ENCODE data around the gene NCR3LG1.

The NCR3LG1 gene

DNA sequence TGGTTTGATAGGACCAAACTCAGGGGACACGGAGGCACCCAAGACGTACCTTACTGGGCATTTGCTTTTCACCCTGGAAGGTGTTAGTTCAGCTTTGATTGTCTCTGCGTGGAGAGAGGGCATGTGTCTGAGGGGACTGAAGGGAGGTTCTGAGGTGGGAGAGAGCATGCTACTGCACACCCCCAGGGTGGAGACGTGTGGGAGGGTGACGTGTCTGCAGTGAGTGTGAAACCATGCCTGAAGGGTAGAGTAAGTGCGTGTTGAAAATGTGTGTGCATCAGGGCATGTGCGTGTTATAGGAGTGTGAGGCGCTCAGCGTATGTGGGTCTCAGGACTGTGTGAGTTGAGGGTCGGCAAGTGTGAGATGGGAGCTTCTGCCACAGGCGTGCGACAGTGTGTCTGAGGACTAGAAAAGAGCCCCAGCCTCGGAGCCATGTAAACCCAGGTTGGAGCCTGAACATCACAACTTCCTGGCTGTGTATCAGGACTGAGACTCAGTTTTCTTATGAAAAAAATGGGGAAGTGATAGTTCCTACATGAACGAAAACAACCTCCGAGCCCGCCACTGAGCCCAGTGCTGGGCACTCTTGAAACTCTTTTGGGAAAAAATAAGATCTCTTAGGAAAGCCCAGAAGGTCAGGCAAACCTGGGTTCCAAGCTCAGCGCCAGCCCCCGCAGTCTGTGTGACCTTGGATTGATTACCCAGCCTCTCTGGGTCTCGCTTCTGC, 48.6 kb downstream of the NCR3LG1 start:
- no peaks in the 10 kb centered on the region for H3K36me3 ChIP-seq (ENCODE audit: insufficient read depth, low read length)
- no peak for DNase-seq
- H3K4me3 ChIP-seq (ENCODE audit: low read depth in 1 of 2, low read length in 2 of 2), result no peak overlapping the region
- H4K20me1 ChIP-seq (ENCODE audit: insufficient read depth, low read length), result no peaks in the 10 kb centered on the region
- H3K4me1 ChIP-seq (ENCODE audit: insufficient read depth, low read length), result no peaks in the 10 kb centered on the region
- no peak overlapping the region for H3K27ac ChIP-seq (ENCODE audit: low read length)
- no peaks in the 10 kb centered on the region for H3K79me2 ChIP-seq (ENCODE audit: insufficient read depth, low read length)
- no peaks in the 10 kb centered on the region for H3K27me3 ChIP-seq (ENCODE audit: insufficient read depth, low read length, poor library complexity)
- no peak overlapping the region for H3K9ac ChIP-seq (ENCODE audit: low read depth, low read length)
- no peak overlapping the region for H2AFZ ChIP-seq (ENCODE audit: low read depth, low read length)
- ATAC-seq (ENCODE audit: insufficient read depth, low read depth), result no peak
- H3K4me2 ChIP-seq (ENCODE audit: insufficient read depth, low read length), result no peak overlapping the region
- no peaks in the 10 kb centered on the region for H3K9me3 ChIP-seq (ENCODE audit: insufficient read depth, low read length, severe bottlenecking)
- TF ChIP-seq, protein P1, sequence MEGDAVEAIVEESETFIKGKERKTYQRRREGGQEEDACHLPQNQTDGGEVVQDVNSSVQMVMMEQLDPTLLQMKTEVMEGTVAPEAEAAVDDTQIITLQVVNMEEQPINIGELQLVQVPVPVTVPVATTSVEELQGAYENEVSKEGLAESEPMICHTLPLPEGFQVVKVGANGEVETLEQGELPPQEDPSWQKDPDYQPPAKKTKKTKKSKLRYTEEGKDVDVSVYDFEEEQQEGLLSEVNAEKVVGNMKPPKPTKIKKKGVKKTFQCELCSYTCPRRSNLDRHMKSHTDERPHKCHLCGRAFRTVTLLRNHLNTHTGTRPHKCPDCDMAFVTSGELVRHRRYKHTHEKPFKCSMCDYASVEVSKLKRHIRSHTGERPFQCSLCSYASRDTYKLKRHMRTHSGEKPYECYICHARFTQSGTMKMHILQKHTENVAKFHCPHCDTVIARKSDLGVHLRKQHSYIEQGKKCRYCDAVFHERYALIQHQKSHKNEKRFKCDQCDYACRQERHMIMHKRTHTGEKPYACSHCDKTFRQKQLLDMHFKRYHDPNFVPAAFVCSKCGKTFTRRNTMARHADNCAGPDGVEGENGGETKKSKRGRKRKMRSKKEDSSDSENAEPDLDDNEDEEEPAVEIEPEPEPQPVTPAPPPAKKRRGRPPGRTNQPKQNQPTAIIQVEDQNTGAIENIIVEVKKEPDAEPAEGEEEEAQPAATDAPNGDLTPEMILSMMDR (IDR thresholded peaks at IDR 0.05; ENCODE audit: borderline replicate concordance, extremely low read depth, low read length, poor library complexity, severe bottlenecking), result no peak
- no peak for TF ChIP-seq EZH2 (IDR thresholded peaks at IDR 0.05; ENCODE audit: borderline replicate concordance, low read depth, low read length, severe bottlenecking)

DNA sequence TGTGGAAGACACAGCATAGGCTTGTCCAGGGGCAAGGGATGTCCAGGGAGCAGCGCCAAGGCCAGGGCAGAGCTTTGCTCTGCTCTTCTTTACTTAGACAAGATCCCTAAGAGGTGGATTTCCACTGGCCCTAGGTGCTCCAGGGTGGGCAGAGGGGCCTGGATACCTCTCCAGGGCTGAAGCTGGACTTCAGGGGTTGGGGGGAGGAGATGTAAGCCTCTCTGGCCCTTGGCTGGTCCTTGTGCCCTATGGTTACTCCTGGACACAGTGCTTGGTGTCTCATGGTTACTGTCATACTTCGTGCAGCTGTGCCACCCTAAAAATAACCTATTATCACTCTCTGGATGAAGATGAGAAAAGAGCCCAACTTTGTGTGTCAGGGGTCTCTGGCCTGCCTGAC, 49.7 kb downstream of the NCR3LG1 start:
- ATAC-seq (ENCODE audit: insufficient read depth, low read depth), result no peak
- Histone ChIP-seq H3K27ac (ENCODE audit: low read length) (no peak overlapping the region), H3K4me3 (ENCODE audit: low read depth in 1 of 2, low read length in 2 of 2) (no peak overlapping the region), H3K27me3 (ENCODE audit: insufficient read depth, low read length, poor library complexity) (no peaks in the 10 kb centered on the region), H4K20me1 (ENCODE audit: insufficient read depth, low read length) (no peaks in the 10 kb centered on the region), H3K79me2 (ENCODE audit: insufficient read depth, low read length) (no peaks in the 10 kb centered on the region), H3K4me2 (ENCODE audit: insufficient read depth, low read length) (no peak overlapping the region), H3K9ac (ENCODE audit: low read depth, low read length) (no peak overlapping the region), H3K36me3 (ENCODE audit: insufficient read depth, low read length) (no peaks in the 10 kb centered on the region), H3K4me1 (ENCODE audit: insufficient read depth, low read length) (no peaks in the 10 kb centered on the region), H3K9me3 (ENCODE audit: insufficient read depth, low read length, severe bottlenecking) (no peaks in the 10 kb centered on the region), H2AFZ (ENCODE audit: low read depth, low read length) (no peak overlapping the region)
- TF ChIP-seq, protein P1 (IDR thresholded peaks at IDR 0.05; ENCODE audit: borderline replicate concordance, extremely low read depth, low read length, poor library complexity, severe bottlenecking), result no peak
- no peak for TF ChIP-seq EZH2 (IDR thresholded peaks at IDR 0.05; ENCODE audit: borderline replicate concordance, low read depth, low read length, severe bottlenecking)
- DNase-seq, result no peak

DNA sequence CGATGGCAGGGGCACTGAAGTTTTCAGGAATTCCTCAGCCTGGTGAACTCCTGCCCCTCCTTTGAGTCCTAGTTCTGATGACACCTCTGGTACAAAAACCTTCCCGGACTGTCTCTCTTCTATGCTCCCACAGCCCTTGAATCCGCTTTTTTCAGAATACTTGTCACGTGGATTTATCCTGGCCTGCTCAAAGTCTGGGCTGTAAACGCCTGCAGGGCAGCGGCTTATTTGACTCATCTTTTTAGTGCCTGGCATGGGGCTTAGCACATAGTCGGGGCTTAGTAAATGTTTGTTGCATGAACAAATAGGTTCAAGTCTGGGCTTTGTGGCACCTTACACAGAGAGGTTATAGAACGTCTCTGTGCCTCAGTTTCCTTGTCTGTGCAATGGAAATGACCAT, 50.2 kb downstream of the NCR3LG1 start:
- Histone ChIP-seq H2AFZ (ENCODE audit: low read depth, low read length) (no peak overlapping the region), H3K9me3 (ENCODE audit: insufficient read depth, low read length, severe bottlenecking) (no peaks in the 10 kb centered on the region), H3K27me3 (ENCODE audit: insufficient read depth, low read length, poor library complexity) (no peaks in the 10 kb centered on the region), H3K36me3 (ENCODE audit: insufficient read depth, low read length) (no peaks in the 10 kb centered on the region), H3K4me2 (ENCODE audit: insufficient read depth, low read length) (no peak overlapping the region), H3K79me2 (ENCODE audit: insufficient read depth, low read length) (no peaks in the 10 kb centered on the region), H3K4me3 (ENCODE audit: low read depth in 1 of 2, low read length in 2 of 2) (no peak overlapping the region), H3K4me1 (ENCODE audit: insufficient read depth, low read length) (no peaks in the 10 kb centered on the region), H4K20me1 (ENCODE audit: insufficient read depth, low read length) (no peaks in the 10 kb centered on the region), H3K9ac (ENCODE audit: low read depth, low read length) (no peak overlapping the region), H3K27ac (ENCODE audit: low read length) (no peak overlapping the region)
- DNase-seq, result no peak
- TF ChIP-seq, protein P1 (IDR thresholded peaks at IDR 0.05; ENCODE audit: borderline replicate concordance, extremely low read depth, low read length, poor library complexity, severe bottlenecking), result no peak
- TF ChIP-seq EZH2 (IDR thresholded peaks at IDR 0.05; ENCODE audit: borderline replicate concordance, low read depth, low read length, severe bottlenecking), result no peak
- ATAC-seq (ENCODE audit: insufficient read depth, low read depth), result no peak

Data from DND-41 (cell line).